Measurements from ENCODE around the gene NDUFS3.
"Not testable (repeated sequence)": the region's sequence is repeated elsewhere in the genome, so short reads cannot be mapped to it uniquely, and the experiment has no call there.

The NDUFS3 gene

GRCh38 chr11:47578524-47579494, at the start of gene NDUFS3, which contains the start of gene KBTBD4:
TSS of gene NDUFS3 (plus strand) at chr11:47579074. CDS start at chr11:47579092, 18 bp downstream.
TSS of gene KBTBD4 (minus strand) at chr11:47578970. CDS start at chr11:47578951, 19 bp downstream.
- H3K36me3 ChIP-seq (replicated peaks), result peaks cover 39% of the 10 kb centered on the region
- no peak for TF ChIP-seq CTCF (IDR thresholded peaks at IDR 0.05; ENCODE audit: low read depth, low read length, missing control alignments)
- H3K4me3 ChIP-seq (ENCODE audit: low read depth, low read length), result peak within 1 kb of the TSS; percentile 95
- in situ Hi-C loops (cut with HindIII; ENCODE audit: low pct_ligation_motif_present, low sequenced_read_pairs), result no loop called here
- peak; percentile 84 for DNase-seq
- no peaks in the 10 kb centered on the region for H3K27me3 ChIP-seq (replicated peaks)
- H3K27ac ChIP-seq, result peak within 1 kb of the TSS; percentile 65

GRCh38 chr11:47529951-47530350, 48.9 kb upstream of the NDUFS3 start:
- in situ Hi-C loops (cut with HindIII; ENCODE audit: low pct_ligation_motif_present, low sequenced_read_pairs), result no loop called here
- no peaks in the 10 kb centered on the region for H3K27me3 ChIP-seq (replicated peaks)
- no peak overlapping the region for H3K4me3 ChIP-seq (ENCODE audit: low read depth, low read length)
- peaks cover 3% of the 10 kb centered on the region for H3K36me3 ChIP-seq (replicated peaks)
- no peak for DNase-seq
- H3K27ac ChIP-seq, result no peak overlapping the region
- TF ChIP-seq CTCF (IDR thresholded peaks at IDR 0.05; ENCODE audit: low read depth, low read length, missing control alignments), result no peak

GRCh38 chr11:47530721-47531120, 48.2 kb upstream of the NDUFS3 start:
- H3K27ac ChIP-seq; in situ Hi-C loops (cut with HindIII; ENCODE audit: low pct_ligation_motif_present, low sequenced_read_pairs); H3K4me3 ChIP-seq (ENCODE audit: low read depth, low read length); H3K36me3 ChIP-seq (replicated peaks); H3K27me3 ChIP-seq (replicated peaks); DNase-seq: not testable (repeated sequence)

GRCh38 chr11:47531666-47532065, 47.2 kb upstream of the NDUFS3 start:
- Histone ChIP-seq H3K27me3 (replicated peaks) (no peaks in the 10 kb centered on the region), H3K27ac (no peak overlapping the region), H3K4me3 (ENCODE audit: low read depth, low read length) (no peak overlapping the region), H3K36me3 (replicated peaks) (peaks cover 3% of the 10 kb centered on the region)
- no peak for TF ChIP-seq CTCF (IDR thresholded peaks at IDR 0.05; ENCODE audit: low read depth, low read length, missing control alignments)
- in situ Hi-C loops (cut with HindIII; ENCODE audit: low pct_ligation_motif_present, low sequenced_read_pairs), result no loop called here
- DNase-seq, result no peak

- Histone ChIP-seq H3K27ac (peak overlapping the region; percentile 27), H3K4me3 (ENCODE audit: low read depth, low read length) (no peak overlapping the region), H3K36me3 (replicated peaks) (peaks cover 3% of the 10 kb centered on the region), H3K27me3 (replicated peaks) (no peaks in the 10 kb centered on the region)
- TF ChIP-seq CTCF (IDR thresholded peaks at IDR 0.05; ENCODE audit: low read depth, low read length, missing control alignments), result no peak
- DNase-seq, result no peak
- in situ Hi-C loops (cut with HindIII; ENCODE audit: low pct_ligation_motif_present, low sequenced_read_pairs), result no loop called here
These were observed 46.2 kb upstream of the NDUFS3 start for GRCh38 chr11:47532597-47533213.

GRCh38 chr11:47533690-47534151, 45.2 kb upstream of the NDUFS3 start:
- Histone ChIP-seq H3K4me3 (ENCODE audit: low read depth, low read length) (no peak overlapping the region), H3K27me3 (replicated peaks) (no peaks in the 10 kb centered on the region), H3K36me3 (replicated peaks) (peaks cover 3% of the 10 kb centered on the region), H3K27ac (peak overlapping the region; percentile 43)
- in situ Hi-C loops (cut with HindIII; ENCODE audit: low pct_ligation_motif_present, low sequenced_read_pairs), result no loop called here
- no peak for TF ChIP-seq CTCF (IDR thresholded peaks at IDR 0.05; ENCODE audit: low read depth, low read length, missing control alignments)
- no peak for DNase-seq
